ENCODE data around the gene NAA10.

- TF ChIP-seq CTCF (IDR thresholded peaks at IDR 0.05) (no peak), POLR2A (IDR thresholded peaks at IDR 0.05) (no peak)
These were observed 13.1 kb downstream of the NAA10 start for GRCh38 chrX:153921511-153922446.

All from heart left ventricle (tissue), 13 donors.